KBM-7 (cell line): ENCODE data around the gene EDA.
"Not testable (repeated sequence)": the region's sequence is repeated elsewhere in the genome, so short reads cannot be mapped to it uniquely, and the experiment has no call there.

Source experiments
- DNase-seq: peaks from one replicate; pipeline ENCODE4 v3.0.0-alpha.2; 2015
- in situ Hi-C: fragments of 300-500 bp; cut with MboI; formaldehyde crosslinking; loops from 2 replicates; pipeline ENCODE4 v1.14.3; 2020; ENCODE audit warnings: low sequenced_read_pairs, low pct_unique_long_range_greater_than_20kb, mixed read lengths

The EDA gene

GRCh38 chrX:69906447-69906846 lies 290.5 kb downstream of the EDA start:
- in situ Hi-C loops, result no loop called here
- no peak for DNase-seq

- in situ Hi-C loops, result no loop called here
- no peak for DNase-seq
Measured at GRCh38 chrX:69914781-69915180, 298.9 kb downstream of the EDA start.

- DNase-seq, result no peak
- in situ Hi-C loops, result no loop called here
Measured at GRCh38 chrX:69919749-69920148, 303.8 kb downstream of the EDA start.

GRCh38 chrX:69932323-69932722 lies 316.4 kb downstream of the EDA start:
- DNase-seq, result no peak
- in situ Hi-C loops, result no loop called here

GRCh38 chrX:69948276-69948797 lies 332.4 kb downstream of the EDA start:
- DNase-seq, result no peak
- in situ Hi-C loops, result no loop called here

- in situ Hi-C loops, result no loop called here
- DNase-seq, result no peak
Measured at GRCh38 chrX:69951753-69952152, 335.8 kb downstream of the EDA start.

GRCh38 chrX:69959712-69960111 lies 343.8 kb downstream of the EDA start:
- in situ Hi-C loops, result no loop called here
- no peak for DNase-seq

- DNase-seq, result no peak
- in situ Hi-C loops, result no loop called here
Measured at GRCh38 chrX:69961365-69962072, 345.6 kb downstream of the EDA start.

GRCh38 chrX:69968950-69969349 lies 353.0 kb downstream of the EDA start:
- DNase-seq, result no peak
- in situ Hi-C loops, result no loop called here

- DNase-seq, result no peak
- in situ Hi-C loops, result no loop called here
Measured at GRCh38 chrX:69969460-69969859, 353.5 kb downstream of the EDA start.

- DNase-seq, result no peak
- in situ Hi-C loops, result no loop called here
Measured at GRCh38 chrX:69987691-69988090, 371.8 kb downstream of the EDA start.

GRCh38 chrX:69988955-69989394 lies 373.1 kb downstream of the EDA start:
- DNase-seq, result no peak
- in situ Hi-C loops, result no loop called here

GRCh38 chrX:69991685-69992084 lies 375.8 kb downstream of the EDA start:
- no peak for DNase-seq
- in situ Hi-C loops, result no loop called here

- no peak for DNase-seq
- in situ Hi-C loops, result no loop called here
Measured at GRCh38 chrX:69993494-69993893, 377.6 kb downstream of the EDA start.

- no peak for DNase-seq
- in situ Hi-C loops, result no loop called here
Measured at GRCh38 chrX:69995362-69996112, 379.6 kb downstream of the EDA start.

GRCh38 chrX:69996113-69996468 lies 380.2 kb downstream of the EDA start:
- no peak for DNase-seq
- in situ Hi-C loops, result no loop called here

GRCh38 chrX:69998299-69998698 lies 382.4 kb downstream of the EDA start:
- in situ Hi-C loops, DNase-seq: not testable (repeated sequence)

- DNase-seq, result no peak
- in situ Hi-C loops, result no loop called here
Measured at GRCh38 chrX:70001269-70001668, 385.4 kb downstream of the EDA start.

GRCh38 chrX:70001708-70002341 lies 385.9 kb downstream of the EDA start:
- in situ Hi-C loops, result no loop called here
- no peak for DNase-seq

GRCh38 chrX:70007946-70008345 lies 392.0 kb downstream of the EDA start:
- in situ Hi-C loops, result no loop called here
- DNase-seq, result no peak
